ENCODE measurements around the gene PGAM2. TPM values are rescaled to one million over a fixed set of nuclear protein-coding genes. Genes with fewer than 3 reads are reported as not detected.

PGAM2 gene
- total RNA-seq = 1.8 and 2.4 TPM in 2 replicates
- long read RNA-seq, partial matches to known transcripts = 0 of 1 reads
- long read RNA-seq, other reads (novel, unspliced or antisense) = 1 of 1 reads

GRCh38 chr7:44065431-44066110 lies at the start of gene PGAM2:
PGAM2 (minus strand) TSS chr7:44065567; CDS start chr7:44065529, 38 bp downstream.
- no peaks in the 10 kb centered on the region for H3K9me3 Mint-ChIP-seq

DNA sequence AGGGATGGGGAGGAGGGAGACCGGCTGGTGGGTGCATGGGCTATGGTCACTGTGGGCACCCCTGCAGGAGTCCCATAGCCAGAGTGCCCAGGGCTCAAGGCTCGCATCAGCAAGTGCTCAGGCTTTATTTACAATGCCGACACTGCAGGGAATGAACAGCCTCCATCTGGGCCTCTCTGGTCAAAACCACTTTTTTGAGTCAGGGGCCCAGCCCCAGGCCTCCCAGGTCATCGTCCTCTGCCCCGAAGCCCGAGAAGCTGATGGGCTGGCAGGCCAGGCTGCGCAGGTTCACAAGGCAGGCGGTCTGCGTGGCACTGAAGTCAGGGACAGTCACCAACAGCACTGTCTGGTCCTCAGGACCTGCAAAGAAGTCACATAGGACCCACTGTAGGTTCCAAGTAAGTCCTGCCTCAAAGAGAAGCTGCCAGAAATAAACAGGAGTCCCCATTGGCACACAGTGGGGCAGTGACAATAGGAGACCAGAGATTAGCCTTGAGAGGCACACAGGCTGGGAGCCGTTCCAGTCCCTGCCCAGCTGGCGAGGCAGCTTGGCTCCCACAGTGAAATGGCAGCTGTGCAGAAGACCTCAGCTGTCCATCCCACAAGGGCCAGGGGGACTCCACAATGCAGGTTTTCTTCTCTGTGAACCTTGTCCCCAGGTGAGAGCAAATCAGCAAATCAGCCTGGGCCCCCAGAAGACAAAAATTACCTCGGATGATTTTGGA lies 49.4 kb upstream of the PGAM2 start:
- DNase-seq (ENCODE audit: low read depth, low spot score) = no peak
- Mint-ChIP-seq H3K36me3 (ENCODE audit: low read depth) (peaks cover 16% of the 10 kb centered on the region), H3K4me1 (peaks cover 4% of the 10 kb centered on the region), H3K27me3 (ENCODE audit: low read depth) (no peaks in the 10 kb centered on the region), H3K9me3 (no peaks in the 10 kb centered on the region), H3K4me3 (peak overlapping the region; percentile 31), H3K27ac (ENCODE audit: unreplicated experiment) (no peak overlapping the region)
- TF ChIP-seq, protein P1, sequence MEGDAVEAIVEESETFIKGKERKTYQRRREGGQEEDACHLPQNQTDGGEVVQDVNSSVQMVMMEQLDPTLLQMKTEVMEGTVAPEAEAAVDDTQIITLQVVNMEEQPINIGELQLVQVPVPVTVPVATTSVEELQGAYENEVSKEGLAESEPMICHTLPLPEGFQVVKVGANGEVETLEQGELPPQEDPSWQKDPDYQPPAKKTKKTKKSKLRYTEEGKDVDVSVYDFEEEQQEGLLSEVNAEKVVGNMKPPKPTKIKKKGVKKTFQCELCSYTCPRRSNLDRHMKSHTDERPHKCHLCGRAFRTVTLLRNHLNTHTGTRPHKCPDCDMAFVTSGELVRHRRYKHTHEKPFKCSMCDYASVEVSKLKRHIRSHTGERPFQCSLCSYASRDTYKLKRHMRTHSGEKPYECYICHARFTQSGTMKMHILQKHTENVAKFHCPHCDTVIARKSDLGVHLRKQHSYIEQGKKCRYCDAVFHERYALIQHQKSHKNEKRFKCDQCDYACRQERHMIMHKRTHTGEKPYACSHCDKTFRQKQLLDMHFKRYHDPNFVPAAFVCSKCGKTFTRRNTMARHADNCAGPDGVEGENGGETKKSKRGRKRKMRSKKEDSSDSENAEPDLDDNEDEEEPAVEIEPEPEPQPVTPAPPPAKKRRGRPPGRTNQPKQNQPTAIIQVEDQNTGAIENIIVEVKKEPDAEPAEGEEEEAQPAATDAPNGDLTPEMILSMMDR (conservative IDR thresholded peaks at IDR 0.05) = no peak

More at GRCh38 chr7:44065431-44066110, at the start of gene PGAM2:
- peaks cover 28% of the 10 kb centered on the region for H3K27me3 Mint-ChIP-seq (ENCODE audit: low read depth)
- peak within 1 kb of the TSS; percentile 62 for H3K27ac Mint-ChIP-seq (ENCODE audit: unreplicated experiment)
- H3K36me3 Mint-ChIP-seq (ENCODE audit: low read depth) = no peaks in the 10 kb centered on the region
- TF ChIP-seq, protein P1 (conservative IDR thresholded peaks at IDR 0.05) = no peak
- peak within 1 kb of the TSS; percentile 79 for H3K4me3 Mint-ChIP-seq
- DNase-seq (ENCODE audit: low read depth, low spot score) = peak; percentile 39
- peaks cover 20% of the 10 kb centered on the region for H3K4me1 Mint-ChIP-seq

GRCh38 chr7:44113764-44114354 lies 48.5 kb upstream of the PGAM2 start:
- H3K4me3 Mint-ChIP-seq = peak overlapping the region; percentile 9
- H3K9me3 Mint-ChIP-seq = no peaks in the 10 kb centered on the region
- H3K36me3 Mint-ChIP-seq (ENCODE audit: low read depth) = peaks cover 12% of the 10 kb centered on the region
- DNase-seq (ENCODE audit: low read depth, low spot score) = no peak
- H3K4me1 Mint-ChIP-seq = no peaks in the 10 kb centered on the region
- H3K27me3 Mint-ChIP-seq (ENCODE audit: low read depth) = no peaks in the 10 kb centered on the region
- H3K27ac Mint-ChIP-seq (ENCODE audit: unreplicated experiment) = peak overlapping the region; percentile 57
- TF ChIP-seq, protein P1 (conservative IDR thresholded peaks at IDR 0.05) = no peak

DNA sequence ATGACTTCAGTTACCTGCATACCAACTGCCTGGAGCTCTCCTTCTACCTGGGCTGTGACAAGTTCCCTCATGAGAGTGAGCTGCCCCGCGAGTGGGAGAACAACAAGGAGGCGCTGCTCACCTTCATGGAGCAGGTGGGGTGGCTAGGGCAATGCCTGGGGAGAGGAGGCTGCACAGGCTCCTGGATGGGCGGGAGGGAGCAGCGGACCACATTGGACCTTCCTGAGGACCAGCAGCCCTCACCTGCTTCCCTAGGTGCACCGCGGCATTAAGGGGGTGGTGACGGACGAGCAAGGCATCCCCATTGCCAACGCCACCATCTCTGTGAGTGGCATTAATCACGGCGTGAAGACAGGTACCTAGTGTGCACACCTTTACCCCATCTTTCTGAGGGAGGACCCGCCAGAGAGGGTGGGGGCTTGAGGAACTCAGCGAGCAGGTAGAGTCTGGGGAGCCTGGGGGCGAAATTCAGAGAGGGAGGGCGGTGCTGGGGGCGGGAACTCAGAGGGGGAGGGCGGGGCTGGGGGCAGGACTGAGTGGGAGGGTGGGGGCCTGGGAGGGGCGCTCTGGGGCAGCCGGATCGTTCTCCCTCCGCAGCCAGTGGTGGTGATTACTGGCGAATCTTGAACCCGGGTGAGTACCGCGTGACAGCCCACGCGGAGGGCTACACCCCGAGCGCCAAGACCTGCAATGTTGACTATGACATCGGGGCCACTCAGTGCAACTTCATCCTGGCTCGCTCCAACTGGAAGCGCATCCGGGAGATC lies 47.8 kb upstream of the PGAM2 start:
- no peak for DNase-seq (ENCODE audit: low read depth, low spot score)
- H3K27me3 Mint-ChIP-seq (ENCODE audit: low read depth) = no peaks in the 10 kb centered on the region
- no peak overlapping the region for H3K27ac Mint-ChIP-seq (ENCODE audit: unreplicated experiment)
- TF ChIP-seq, protein P1 (conservative IDR thresholded peaks at IDR 0.05) = no peak
- no peaks in the 10 kb centered on the region for H3K4me1 Mint-ChIP-seq
- H3K4me3 Mint-ChIP-seq = no peak overlapping the region
- peaks cover 12% of the 10 kb centered on the region for H3K36me3 Mint-ChIP-seq (ENCODE audit: low read depth)
- no peaks in the 10 kb centered on the region for H3K9me3 Mint-ChIP-seq
